ENCODE measurements around the gene ABCG2. TPM values are rescaled to one million over a fixed set of nuclear protein-coding genes. Genes with fewer than 3 reads are reported as not detected.

ABCG2 gene
- total RNA-seq, 4 donors from 2014 or later = 1.1 to 5.0 (median 2.6) TPM

- Histone ChIP-seq H3K4me3 (no peak overlapping the region), H3K9me3 (no peaks in the 10 kb centered on the region), H3K4me1 (no peaks in the 10 kb centered on the region), H3K36me3 (peaks cover 19 to 100% of the 10 kb centered on the region in 2 donors), H3K27me3 (no peaks in the 10 kb centered on the region), H3K27ac (no peak overlapping the region)
- no peak for ATAC-seq
- WGBS, 2 donors (ENCODE audit: low coverage in 1 of 2) = 67 to 79% methylated on average over 2 of the region's 2 CpGs
- no peak for TF ChIP-seq CTCF (IDR thresholded peaks at IDR 0.05)
- no peak for TF ChIP-seq POLR2AphosphoS5 (IDR thresholded peaks at IDR 0.05)
- TF ChIP-seq EP300 (IDR thresholded peaks at IDR 0.05) = no peak
- TF ChIP-seq POLR2A (IDR thresholded peaks at IDR 0.05) = no peak
Observed at GRCh38 chr4:88041626-88042025, 116.8 kb downstream of the ABCG2 start.

- H3K27me3 ChIP-seq = no peaks in the 10 kb centered on the region
- ATAC-seq = no peak
- no peak overlapping the region for H3K4me3 ChIP-seq
- no peaks in the 10 kb centered on the region for H3K9me3 ChIP-seq
- no peak for TF ChIP-seq POLR2AphosphoS5 (IDR thresholded peaks at IDR 0.05)
- no peak for TF ChIP-seq POLR2A (IDR thresholded peaks at IDR 0.05)
- no peak for TF ChIP-seq CTCF (IDR thresholded peaks at IDR 0.05)
- no peak for TF ChIP-seq EP300 (IDR thresholded peaks at IDR 0.05)
- 75 to 82% methylated on average over 2 to 3 of the region's 3 CpGs for WGBS, 2 donors (ENCODE audit: low coverage in 1 of 2)
- no peak overlapping the region for H3K27ac ChIP-seq
- peaks cover 25 to 100% of the 10 kb centered on the region in 2 donors for H3K36me3 ChIP-seq
- H3K4me1 ChIP-seq = no peaks in the 10 kb centered on the region
Observed at GRCh38 chr4:88040707-88041106, 117.7 kb downstream of the ABCG2 start.

Small RNA genes lying within 50 kb of the gene (small RNA-seq; reads per million reads assigned to genes)
- gene RNU6-818P = 0 reads per million in 4 donors
- gene RNU6ATAC31P = 0 reads per million in 4 donors

Other genes starting within 250 kb of the ABCG2 start
- gene SPP1, start 182.9 kb downstream of the ABCG2 start, total RNA-seq = 10 to 100 TPM in 2 of 4 donors, 1 to 10 TPM in 2; 5.6 to 37.8 (median 10.3) TPM
- 100 to 1,000 TPM in 3 of 4 donors, 10 to 100 TPM in 1; 84.5 to 125 (median 117) TPM for gene PKD2, start 151.0 kb downstream of the ABCG2 start, total RNA-seq
- gene PPM1K, start 125.9 kb upstream of the ABCG2 start, total RNA-seq = 10 to 100 TPM; 18.9 to 59.3 (median 38.2) TPM
- 1 to 10 TPM; 4.4 to 7.5 (median 5.1) TPM for gene HERC6, start 220.2 kb upstream of the ABCG2 start, total RNA-seq